Activated T-cell treated with anti-CD3 and anti-CD28 coated beads, Interleukin-2, amount 50 U/mL, for 1 hour (primary cell): Measurements from ENCODE around the gene NSMF.

Experiments
- DNase-seq: peaks from one replicate; pipeline ENCODE4 v3.0.0-alpha.2; 2020

The NSMF gene

DNA sequence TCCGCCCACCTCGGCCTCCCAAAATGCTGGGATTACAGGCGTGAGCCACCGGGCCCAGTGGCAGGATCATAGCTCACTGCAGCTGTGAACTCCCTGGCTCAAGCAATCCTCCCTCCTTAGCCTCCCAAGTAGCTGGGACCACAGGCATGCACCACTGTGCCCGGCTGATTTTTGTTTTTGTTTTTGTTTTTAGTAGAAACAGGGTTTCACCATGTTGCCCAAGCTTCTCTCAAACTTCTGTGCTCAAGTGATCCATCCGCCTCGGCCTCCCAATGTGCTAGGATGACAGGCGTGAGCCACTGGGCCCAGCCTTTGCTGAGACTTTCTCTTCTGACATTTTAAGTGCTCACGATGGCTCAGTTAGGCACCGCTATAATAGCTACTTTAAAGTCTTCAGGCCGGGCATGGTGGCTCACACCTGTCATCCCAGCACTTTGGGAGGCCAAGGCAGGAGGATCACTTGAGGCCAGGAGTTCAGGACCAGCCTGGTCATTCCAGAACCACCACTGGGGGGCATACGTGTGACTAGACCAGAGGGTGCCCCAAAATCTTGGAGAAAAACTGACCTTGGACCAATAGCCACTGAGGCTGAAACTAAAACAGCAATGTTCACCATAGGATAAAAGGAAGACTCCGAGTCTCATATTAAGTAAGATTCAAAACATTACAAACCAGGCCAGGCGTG is 14.9 kb downstream of the NSMF start:
- DNase-seq: no peak

DNA sequence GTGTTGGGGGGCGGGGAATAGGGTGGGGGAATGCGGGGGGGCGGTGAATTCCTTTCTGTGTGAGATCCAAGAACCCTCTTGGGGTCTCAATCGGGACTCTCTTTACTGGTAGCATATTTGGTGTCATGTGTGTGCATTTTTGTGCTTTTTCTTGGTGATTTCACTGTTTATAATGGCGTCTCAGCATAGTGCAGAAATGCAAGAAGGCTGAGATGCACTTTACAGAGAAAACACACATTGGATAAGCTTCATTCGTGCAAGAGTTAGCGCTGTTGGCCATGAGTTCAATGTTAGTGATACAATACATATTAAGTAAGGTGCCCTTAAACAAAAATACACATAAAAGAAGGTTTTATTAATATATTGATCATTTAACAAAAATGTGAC is 17.2 kb downstream of the NSMF start:
- no peak for DNase-seq

DNA sequence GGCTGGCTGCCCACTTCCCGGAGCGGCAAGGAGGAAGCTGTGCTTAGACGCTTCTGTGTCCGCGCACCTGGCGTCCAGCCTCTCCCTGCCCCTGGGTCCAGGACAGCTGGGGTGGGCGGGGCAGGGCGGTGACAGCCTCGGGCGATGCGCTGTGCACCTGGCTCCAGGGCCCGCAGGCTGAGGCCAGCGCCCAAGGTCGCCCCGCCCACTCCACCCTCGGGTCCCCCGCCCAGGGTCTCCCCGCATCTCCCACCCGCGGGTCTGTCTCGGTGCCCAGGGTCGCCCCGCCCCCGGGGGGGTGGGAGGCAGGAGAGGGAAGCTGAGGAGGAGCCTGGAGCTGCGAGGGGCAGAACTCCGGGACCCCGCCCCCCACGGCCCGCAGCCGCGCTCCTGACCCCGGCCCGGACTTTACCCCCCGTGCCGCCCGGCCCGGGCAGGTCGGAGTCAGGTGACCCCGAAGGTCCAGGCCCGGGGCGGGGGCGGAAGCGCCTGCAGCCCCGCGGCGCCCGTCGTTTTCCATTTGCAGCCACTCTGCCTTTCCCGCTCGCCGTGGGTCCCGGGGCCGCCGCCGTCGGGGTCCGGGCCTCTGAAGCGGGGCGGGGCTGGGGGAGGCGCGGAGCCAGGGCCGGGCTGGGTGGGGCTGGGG is 17.7 kb downstream of the NSMF start, which contains the start of gene ENTPD8:
ENTPD8 (minus strand) TSS at position 69 of the 646 bp plus-strand sequence. CDS start 3,072 bp downstream, outside the sequence.
- no peak for DNase-seq

DNA sequence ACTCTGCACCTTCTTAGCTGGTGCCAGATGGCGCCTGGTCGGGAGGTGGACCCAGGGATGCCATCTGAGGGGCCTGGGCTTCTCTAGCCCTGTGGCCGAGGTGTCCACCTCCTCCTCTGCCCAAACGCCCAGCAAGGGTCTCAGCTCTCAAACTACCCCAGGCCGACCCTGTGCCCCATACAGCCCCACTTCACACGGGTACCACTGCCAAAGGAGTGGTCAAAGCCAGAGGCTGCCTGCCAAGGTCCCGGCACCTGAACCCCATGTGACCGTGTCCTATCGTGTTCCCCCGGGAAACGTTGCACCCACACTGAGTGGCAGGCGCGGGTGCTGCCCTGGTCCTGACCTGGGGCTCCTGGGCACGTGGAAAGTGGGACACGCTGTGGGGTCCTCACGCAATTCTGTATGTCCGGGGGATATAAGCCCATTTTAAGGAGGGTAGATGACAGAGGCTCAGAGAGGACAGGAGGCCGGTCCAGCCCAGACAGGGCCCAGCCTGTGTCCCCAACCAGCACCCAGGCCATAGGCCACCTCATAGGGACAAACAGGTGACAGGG is 19.9 kb downstream of the NSMF start:
- no peak for DNase-seq

DNA sequence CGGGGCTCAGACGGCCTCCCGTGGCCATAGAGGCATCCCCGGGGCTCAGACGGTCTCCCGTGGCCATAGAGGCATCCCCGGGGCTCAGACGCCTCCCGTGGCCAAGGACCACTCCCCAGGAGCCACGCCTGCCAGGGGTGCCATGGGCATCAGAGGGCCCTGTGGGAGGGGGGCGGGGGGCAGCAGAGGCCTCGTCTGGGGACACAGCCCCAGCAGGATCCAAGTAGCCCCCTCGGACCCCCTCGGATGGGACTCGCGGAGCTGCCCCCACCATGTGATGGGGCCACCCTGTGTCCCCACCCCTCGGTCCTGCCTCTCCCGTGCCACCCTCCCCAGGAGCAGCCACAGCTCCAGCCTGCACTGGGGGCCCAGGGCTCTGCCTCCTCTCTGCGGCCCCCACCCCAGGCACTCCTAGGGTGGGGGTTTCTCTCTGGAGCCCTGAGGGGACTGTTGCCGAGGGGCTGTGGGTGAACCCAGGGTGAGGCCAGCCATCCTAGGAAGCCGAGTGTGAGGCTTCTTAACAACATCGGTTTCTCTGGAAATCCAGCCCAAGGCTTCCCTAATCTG is 20.5 kb downstream of the NSMF start:
- no peak for DNase-seq

DNA sequence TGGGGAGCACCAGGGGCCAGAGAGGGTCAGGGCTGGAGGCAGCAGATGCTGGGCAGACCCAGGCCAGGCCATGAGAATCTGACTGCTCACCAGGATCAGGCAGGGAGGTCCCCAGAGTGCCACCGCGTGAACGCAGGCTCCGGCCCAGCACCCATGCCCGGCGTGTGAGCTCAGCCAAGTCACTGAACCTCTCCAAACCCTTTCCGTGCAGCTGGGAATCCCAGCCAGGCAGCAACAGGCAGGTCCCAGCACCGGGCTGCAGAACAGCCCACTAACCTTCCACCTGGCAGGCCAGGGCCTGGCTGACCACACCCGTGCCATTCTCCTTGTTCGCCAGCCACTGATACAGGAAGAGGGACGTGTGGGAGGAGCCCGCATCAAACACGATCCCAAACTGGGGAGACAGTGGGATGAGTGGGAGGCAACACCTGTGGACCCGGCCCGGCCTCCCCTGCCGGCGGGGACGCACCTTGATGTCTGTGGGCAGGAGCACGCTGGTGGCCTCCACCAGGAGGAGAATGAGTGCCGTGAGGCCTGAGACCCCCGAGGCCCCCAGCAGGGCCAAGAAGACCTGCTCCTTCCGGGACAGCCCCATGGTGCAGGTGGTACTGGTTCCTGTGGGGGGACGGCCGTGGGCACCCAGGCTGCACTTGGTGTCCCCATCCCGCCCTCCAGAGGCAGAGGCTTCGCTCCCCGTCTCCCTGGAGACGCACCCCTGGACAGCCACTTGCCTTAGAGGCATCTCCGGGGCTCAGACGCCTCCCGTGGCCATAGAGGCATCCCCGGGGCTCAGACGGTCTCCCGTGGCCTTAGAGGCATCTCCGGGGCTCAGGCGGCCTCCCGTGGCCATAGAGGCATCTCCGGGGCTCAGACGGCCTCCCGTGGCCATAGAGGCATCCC is 21.2 kb downstream of the NSMF start:
- DNase-seq: no peak

DNA sequence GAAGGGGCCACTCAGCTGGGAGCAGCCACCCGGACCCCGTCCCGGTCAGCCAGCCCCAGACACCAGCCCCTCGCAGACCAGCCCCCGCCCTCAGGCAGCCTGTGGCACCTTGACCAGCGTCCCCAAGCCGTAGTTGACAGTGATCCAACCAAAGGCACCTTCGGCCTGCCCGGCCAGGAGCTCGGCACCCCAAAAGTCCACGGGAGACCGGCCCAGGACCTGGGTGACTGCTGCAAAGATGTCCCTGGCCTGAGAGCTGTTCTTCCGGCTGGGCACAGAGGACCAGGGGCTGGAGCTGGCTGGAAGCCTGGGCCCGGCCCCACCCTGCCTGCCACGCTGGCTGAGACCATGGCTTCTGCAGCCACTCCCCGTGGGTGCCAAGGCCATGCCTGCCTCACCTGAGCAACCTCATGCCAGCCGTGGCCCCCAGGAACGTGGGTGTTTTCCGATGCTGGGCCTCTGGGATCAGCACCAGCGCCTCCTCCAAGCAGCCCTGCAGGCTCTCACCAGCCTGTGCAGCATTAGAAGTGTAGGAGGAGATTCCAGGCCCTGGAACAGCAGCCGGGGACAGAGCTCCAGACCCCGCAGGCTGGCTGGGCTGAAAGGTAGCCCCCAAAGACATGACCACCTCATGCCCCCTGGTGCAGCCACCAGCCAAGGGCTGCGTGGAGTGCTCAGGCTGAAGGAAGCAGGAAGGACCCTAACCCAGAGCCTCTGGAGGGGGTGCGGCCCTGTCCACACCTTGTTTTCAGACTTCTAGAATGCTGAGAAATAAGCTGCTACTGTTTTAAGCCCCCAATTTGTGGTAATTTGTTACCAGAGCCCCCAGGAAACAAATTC is 22.2 kb downstream of the NSMF start:
- no peak for DNase-seq

DNA sequence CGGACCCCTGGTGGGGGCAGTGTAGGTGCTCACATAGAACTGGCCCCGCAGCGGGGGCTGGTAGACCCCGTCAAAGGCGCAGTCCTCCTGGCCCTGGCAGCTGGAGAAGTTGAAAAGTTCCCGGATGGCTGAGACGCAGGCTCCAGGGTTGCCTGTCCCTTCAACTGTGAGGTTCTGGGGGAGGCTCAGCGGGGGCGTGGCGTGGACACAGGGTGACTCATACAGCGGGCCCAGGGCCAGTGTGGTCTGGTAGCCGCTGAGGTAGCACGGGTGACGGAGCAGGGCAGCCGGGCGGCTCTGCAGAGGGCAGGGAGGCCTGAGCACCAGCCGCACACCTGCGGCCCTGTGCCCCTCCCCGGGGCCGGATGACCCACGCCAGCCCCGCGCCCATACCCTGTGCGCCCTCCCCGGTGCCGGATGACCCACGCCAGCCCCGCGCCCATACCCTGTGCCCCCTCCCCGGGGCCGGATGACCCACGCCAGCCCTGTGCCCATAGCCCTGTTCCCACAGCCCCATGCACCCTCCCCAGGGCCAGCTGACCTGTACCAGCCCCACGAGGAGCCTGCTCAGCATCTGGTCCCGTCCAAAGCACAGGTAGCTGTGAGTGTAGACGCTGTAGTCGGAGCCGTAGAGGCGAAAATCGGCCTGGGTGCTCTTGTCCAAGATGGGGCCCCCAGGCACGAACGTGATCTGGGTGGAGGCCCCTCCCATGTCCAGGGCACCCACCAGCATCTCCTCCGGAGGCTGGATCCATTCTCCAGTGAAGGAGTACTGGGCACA is 23.0 kb downstream of the NSMF start:
- DNase-seq: no peak

DNA sequence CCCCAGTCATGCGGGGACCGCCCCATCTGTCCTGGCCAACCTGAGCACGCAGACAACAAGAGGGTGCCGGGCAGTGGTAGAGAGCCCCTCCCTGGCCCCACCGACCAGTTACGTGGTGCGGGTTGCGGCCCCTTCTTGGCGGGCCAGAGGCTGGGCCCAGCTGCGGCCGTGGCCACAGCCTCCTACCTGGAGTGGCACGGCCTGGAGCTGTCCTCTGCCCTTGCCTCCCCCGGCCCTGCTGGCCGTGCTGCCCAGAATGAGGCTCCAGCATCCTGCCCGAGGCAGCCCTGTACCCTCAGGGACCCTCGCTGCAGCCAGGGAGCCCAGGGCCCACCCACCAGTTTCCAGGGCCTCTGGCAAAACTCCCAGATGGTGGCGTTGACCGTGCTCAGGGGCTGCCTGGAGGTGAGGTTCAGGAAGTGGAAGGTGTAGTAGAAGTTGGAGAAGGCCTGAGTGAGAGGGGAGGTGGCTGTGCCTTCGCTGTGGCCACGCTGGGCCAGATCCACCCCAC is 23.7 kb downstream of the NSMF start:
- DNase-seq: no peak

DNA sequence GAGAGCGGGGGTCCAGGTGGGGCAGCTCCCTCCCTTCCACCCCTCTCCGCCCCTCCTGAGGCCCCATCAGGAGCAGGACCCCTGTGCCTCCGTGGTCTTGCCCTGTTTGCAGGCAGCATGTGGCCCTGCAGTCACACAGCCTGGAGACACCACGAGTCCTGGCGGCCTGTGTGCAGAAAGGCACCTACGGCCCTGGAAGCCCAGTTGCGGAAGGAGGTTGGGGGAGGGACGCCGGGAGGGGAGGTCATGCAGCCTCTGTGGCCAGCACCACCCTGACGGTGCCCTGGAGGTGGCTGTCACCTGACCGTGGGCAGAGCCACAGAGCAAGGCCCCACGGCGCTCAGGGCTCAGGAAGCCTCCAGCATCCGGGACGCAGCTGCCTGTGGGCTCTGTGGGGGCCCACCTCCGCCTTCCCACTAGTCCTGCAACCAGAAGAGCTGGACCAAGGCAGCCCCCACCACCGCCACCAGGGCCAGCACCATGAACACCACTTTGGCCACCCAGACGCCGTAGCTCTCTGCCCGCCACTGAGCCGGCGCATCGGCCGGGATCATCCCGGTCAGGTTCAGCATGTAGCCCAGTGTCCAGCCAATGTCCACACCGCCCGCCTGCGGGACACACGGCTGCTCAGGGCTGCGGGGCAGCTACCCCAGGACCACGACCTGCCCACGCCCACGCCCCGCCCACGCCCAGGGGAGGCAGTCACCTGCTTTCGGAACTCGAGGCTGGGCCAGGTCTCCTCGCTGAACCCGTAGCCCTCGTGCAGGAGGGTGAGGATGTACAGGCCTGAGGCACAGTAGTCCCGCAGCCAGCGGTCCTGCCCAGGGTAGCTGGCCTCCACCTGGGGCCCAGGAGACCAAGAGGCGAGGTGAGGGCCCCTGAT is 24.4 kb downstream of the NSMF start:
- no peak for DNase-seq

DNA sequence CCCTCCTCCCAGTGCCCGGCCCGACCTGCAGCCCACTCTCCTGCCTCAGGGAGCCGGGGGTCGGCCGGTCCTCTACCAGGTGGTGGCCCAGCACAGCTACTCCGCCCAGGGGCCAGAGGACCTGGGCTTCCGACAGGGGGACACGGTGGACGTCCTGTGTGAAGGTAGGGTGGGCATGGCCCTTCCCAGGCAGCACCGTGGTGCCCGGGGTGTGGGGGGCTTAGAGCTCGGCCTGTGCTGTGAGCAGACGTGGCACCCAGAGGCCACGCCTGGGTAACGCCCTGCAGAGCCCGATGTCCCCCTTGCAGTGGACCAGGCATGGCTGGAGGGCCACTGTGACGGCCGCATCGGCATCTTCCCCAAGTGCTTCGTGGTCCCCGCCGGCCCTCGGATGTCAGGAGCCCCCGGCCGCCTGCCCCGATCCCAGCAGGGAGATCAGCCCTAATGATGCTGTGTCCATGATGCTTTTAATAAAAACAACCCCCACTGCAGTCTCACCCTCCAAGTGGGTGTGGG is 25.2 kb downstream of the NSMF start:
- DNase-seq: no peak

DNA sequence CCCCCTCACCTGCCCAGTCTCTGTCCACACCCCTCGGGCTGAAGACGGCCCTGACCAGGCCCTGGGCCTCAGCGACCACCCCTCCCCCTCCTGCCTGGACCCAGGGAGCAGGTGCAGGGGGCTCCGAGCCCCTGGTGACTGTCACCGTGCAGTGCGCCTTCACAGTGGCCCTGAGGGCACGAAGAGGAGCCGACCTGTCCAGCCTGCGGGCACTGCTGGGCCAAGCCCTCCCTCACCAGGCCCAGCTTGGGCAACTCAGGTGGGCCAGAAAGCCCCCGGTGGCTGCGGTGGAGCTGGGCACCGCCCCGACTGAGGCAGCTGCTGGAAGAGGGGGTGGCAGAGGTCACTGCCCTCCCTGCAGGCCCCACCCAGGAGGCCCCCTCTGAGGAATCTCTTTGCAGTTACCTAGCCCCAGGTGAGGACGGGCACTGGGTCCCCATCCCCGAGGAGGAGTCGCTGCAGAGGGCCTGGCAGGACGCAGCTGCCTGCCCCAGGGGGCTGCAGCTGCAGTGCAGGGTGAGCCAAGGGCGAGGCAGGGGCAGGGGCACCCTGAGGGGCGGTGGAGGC is 25.7 kb downstream of the NSMF start:
- DNase-seq: no peak

DNA sequence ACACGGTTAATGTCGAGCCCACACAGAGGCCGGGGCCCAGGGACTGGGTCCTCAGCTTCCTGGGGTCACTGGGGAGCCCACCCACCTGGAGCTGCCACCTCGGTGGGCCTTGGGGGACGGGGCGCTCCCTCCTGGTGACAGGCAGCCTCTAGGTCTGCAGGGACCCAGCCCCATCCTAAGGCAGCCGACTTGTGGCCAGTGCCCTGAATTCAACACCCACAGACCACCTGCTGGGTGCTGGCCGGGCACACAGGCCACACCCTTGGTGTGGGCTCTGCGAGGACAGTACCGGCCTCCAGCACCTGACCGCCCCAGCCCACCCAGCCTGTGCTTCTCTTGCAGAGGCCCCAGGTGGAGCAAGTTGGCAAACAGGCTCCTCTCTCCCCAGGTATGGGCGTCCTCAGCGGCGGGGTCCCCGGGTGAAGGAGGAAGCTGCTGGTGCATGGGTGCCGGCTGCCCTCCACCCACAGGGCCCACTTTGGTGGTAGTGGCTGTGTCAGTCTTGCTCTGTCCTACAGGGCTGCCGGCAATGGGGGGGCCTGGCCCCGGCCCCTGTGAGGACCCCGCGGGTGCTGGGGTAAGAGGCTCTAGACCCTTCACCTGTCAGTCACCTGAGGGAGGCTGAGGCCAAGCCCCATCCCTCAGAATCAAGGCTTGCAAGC is 26.3 kb downstream of the NSMF start:
- no peak for DNase-seq

DNA sequence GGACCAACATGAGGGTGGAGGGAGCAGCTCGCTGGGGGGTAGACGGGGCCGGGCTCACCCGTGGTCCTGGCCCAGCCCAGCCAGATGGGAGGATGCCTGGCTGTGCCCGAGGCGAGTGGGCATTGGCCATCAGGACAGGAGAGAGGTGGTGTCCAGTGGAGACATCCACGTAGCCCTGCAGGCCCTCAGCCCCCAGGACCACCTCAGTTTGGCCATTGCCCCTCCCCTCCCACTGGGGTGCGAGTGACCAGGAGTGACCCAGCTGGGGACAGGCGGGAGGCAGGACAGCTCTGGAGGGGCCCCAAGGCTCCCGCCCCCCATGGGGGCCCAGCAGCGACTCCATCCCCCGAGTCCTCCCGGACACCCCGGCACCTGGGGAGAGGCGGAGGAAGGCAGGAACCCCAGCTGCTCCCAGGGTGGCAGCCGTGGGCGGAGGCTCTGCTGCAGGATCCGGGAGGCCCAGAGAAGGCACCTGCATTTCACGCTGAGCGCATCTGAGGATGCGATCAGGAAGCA is 27.7 kb downstream of the NSMF start:
- DNase-seq: no peak

DNA sequence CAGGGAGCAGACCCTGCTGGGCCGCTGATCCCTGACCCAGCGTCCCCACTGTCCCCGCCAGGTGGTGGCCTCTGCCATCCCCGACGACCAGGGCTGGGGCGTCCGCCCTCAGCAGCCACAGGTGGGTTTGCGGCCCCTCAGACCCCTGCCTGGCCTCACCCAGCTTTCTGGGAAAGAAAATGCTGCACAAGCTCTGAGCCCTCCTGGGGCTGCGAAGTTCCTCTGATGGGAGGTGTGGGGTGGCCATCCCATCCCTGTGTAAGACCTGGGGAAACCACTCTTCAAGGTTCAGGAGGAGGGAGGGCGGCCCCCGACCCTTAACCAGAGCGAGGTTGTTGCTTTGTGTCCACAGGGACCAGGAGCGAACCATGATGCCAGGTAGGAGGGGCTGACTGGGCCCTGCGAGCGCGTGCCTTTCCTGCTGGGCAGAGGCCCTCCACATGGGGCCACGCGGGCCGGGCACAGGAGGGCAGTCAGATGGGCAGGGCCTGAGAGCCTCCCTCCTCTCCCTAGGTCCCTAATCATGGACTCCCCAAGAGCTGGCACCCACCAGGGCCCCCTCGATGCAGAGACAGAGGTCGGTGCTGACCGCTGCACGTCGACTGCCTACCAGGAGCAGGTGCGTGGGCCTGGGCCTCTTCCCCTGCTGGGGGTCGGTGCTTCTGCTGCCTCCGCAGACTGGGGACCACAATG is 28.3 kb downstream of the NSMF start:
- DNase-seq: no peak

DNA sequence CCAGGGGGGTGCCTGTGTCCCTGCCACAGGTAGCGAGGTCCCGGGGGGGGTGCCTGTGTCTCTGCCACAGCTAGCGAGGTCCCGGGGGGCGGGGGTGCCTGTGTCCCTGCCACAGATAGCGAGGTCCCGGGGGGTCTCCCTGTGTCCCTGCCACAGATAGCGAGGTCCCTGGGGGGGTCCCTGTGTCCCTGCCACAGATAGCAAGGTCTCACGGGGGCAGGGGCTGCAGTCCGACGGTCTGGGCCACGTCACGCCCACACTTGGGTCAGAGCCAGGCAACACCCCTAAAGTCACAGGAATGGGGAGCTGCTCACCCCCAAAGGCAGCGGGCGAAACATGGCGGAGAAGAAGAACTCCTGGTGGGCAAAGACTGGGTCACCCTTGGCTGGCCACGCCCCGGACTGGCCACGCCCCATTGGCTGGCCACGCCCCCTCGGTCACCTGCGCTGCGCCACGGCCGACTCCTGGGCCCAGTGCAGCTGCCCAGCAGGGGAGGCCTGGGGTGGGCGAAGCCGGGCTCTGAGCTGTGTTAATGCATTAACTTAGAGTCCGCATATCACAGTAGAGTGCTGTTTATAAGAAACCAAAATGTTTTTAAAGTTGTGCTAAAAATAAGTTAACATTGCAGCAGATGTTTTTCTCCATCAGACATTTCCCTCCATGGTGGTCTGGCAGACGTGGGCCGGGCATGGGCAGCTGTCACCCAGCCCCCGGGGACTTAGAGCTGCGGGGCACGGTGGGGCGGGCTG is 29.0 kb downstream of the NSMF start:
- DNase-seq: no peak

DNA sequence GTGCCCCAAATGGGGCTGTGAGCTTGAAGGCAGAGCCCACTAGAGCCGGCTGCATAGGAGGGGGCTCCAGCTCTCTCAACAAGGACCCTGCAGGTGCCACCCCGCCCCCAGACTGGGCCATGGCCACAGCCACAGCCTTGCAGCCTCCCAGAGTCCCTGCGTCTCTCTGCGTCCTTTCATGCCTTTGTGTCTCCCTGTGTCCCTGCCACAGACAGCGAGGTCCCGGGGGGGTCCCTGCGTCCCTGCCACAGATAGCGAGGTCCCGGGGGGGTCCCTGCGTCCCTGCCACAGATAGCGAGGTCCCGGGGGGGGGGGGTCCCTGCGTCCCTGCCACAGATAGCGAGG is 29.6 kb downstream of the NSMF start:
- no peak for DNase-seq
